ENCODE measurements around the gene PCDHB7. TPM values are rescaled to one million over a fixed set of nuclear protein-coding genes. Genes with fewer than 3 reads are reported as not detected.
"Not testable (repeated sequence)": the region's sequence is repeated elsewhere in the genome, so short reads cannot be mapped to it uniquely, and the experiment has no call there.

Gene PCDHB7
- total RNA-seq, result 0.68 and 0.74 TPM in 2 replicates

DNA sequence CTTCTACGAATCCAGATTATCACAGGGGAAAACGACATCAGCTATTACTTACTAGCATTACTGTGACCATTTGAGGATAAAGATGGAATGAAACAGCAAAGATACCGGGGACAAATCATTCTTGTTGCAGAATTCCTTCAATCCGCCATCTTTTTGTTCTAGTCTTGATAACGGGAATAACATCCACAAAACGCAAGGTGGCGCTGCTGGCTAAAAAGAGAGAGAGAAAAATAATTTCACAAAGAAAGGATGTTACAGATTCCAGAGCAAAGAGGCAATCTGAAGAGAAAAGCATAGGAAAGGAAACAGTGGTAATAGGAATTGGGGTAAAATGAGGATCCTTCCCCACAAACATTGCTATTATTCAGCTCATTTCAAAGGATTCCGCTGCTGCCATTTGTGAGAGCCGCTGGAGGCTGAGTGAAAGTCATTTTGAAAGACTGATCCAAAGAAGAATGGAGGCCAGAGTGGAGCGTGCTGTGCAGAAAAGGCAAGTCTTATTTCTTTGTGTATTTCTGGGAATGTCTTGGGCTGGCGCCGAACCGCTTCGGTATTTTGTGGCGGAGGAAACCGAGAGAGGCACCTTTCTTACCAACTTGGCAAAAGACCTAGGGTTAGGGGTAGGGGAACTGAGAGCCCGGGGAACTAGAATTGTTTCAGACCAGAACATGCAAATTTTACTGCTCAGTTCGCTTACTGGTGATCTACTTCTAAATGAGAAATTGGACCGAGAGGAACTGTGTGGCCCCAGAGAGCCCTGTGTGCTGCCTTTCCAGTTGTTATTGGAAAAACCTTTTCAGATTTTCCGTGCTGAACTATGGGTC is at the start of gene PCDHB7:
Gene PCDHB7 (plus strand): TSS at position 264 of the 824 bp plus-strand sequence. CDS start 192 bp downstream, at position 456.
- DNase-seq, result peak; percentile 43

- not testable (repeated sequence) for DNase-seq
These were observed 48.9 kb upstream of the PCDHB7 start for GRCh38 chr5:141123396-141124135.

GRCh38 chr5:141127305-141127704 is 45.1 kb upstream of the PCDHB7 start:
- no peak for DNase-seq

DNA sequence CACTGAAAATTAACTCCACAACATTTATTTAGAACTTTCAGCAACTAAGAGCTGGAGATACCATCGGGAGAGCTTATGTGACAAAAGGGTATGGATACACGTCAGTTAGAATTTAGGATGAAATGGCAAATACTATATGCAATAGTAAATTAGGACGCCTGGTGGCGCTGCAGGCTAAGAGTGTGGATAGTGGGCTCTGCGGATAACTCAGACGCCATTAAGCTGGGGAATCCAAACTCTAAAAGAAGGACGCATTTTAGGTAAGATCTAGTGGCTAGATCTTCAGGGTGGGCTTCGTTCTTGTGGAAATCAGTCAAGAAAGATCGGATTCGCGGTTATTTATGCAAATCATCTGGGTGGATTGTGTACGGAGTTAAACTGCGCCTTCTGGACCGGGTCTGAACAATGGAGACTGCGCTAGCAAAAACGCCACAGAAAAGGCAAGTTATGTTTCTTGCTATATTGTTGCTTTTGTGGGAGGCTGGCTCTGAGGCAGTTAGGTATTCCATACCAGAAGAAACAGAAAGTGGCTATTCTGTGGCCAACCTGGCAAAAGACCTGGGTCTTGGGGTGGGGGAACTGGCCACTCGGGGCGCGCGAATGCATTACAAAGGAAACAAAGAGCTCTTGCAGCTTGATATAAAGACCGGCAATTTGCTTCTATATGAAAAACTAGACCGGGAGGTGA is 37.3 kb upstream of the PCDHB7 start, which contains the start of gene PCDHB5:
Gene PCDHB5 (plus strand): TSS at position 177 of the 688 bp plus-strand sequence. CDS start 229 bp downstream, at position 406.
- DNase-seq, result peak; percentile 48

GRCh38 chr5:141135718-141136266 is 36.7 kb upstream of the PCDHB7 start:
- no peak for DNase-seq

GRCh38 chr5:141137346-141137745 is 35.1 kb upstream of the PCDHB7 start:
- not testable (repeated sequence) for DNase-seq

DNA sequence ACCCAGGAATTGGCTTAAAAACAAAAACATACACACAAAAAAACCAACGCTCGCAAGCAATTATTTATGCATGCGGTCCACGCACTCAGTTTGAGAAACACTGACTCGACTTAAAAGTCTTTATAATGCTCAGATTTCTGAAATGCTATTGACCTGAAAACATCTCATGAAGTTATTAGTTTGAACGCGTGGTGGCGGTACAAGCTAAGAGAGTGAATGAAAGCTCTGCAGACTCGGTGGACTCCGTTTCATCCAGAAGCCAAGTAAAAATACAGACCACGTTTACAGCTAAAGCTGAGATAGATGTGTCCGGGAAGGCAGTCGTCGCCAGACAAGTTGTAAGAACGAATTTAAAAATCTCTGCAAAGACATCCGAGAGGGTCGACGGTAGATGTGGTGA is 22.6 kb upstream of the PCDHB7 start, which contains the start of gene PCDHB6:
Gene PCDHB6 (plus strand): TSS at position 246 of the 400 bp plus-strand sequence. CDS start 201 bp downstream, outside the sequence.
- peak; percentile 46 for DNase-seq

GRCh38 chr5:141150224-141150992 is 22.0 kb upstream of the PCDHB7 start:
- DNase-seq, result no peak

- DNase-seq, result no peak
These were observed 21.5 kb upstream of the PCDHB7 start for GRCh38 chr5:141150993-141151325.

- DNase-seq, result not testable (repeated sequence)
These were observed 20.8 kb upstream of the PCDHB7 start for GRCh38 chr5:141151632-141152031.

DNA sequence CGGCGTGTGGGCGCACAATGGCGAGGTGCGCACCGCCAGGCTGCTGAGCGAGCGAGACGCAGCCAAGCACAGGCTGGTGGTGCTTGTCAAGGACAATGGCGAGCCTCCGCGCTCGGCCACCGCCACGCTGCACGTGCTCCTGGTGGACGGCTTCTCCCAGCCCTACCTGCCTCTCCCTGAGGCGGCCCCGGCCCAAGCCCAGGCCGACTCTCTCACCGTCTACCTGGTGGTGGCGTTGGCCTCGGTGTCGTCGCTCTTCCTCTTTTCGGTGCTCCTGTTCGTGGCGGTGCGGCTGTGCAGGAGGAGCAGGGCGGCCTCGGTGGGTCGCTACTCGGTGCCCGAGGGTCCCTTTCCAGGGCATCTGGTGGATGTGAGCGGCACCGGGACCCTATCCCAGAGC is 20.3 kb upstream of the PCDHB7 start:
- not testable (repeated sequence) for DNase-seq

- no peak for DNase-seq
These were observed 16.7 kb upstream of the PCDHB7 start for GRCh38 chr5:141155540-141156374.

- DNase-seq, result not testable (repeated sequence)
These were observed 15.1 kb upstream of the PCDHB7 start for GRCh38 chr5:141157356-141157755.

- not testable (repeated sequence) for DNase-seq
These were observed 14.5 kb upstream of the PCDHB7 start for GRCh38 chr5:141157901-141158300.

GRCh38 chr5:141174291-141175104 is 2.1 kb downstream of the PCDHB7 start:
- not testable (repeated sequence) for DNase-seq

GRCh38 chr5:141175933-141176332 is 3.5 kb downstream of the PCDHB7 start:
- DNase-seq, result no peak

DNA sequence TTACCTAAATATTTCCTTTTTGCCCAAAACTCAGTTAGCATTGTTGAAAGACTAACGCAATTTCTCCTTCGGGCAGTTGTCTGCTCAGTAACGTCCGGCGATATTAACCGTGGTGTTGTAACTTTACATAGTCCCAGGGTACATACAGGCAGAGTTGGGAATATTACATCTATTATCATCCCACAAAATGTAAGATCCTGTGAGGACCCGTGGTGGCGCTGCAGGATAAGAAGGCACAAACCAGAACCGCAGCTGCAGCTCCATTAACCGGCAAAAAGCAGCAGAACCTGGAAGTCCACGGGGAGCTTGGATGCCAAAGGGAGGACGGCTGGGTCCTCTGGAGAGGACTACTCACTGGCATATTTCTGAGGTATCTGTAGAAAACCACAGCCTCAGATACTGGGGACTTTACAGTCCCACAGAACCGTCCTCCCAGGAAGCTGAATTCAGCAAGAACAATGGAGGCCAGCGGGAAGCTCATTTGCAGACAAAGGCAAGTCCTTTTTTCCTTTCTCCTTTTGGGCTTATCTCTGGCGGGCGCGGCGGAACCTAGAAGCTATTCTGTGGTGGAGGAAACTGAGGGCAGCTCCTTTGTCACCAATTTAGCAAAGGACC is 5.2 kb downstream of the PCDHB7 start, which contains the start of gene PCDHB8:
Gene PCDHB8 (plus strand): TSS at position 214 of the 615 bp plus-strand sequence. CDS start 245 bp downstream, at position 459.
- peak; percentile 3 for DNase-seq

DNA sequence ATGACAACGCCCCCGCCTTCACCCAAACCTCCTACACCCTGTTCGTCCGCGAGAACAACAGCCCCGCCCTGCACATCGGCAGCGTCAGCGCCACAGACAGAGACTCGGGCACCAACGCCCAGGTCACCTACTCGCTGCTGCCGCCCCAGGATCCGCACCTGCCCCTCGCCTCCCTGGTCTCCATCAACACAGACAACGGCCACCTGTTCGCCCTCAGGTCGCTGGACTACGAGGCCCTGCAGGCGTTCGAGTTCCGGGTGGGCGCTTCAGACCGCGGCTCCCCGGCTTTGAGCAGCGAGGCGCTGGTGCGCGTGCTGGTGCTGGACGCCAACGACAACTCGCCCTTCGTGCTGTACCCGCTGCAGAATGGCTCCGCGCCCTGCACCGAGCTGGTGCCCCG is 6.9 kb downstream of the PCDHB7 start:
- DNase-seq, result not testable (repeated sequence)

- DNase-seq, result not testable (repeated sequence)
These were observed 7.4 kb downstream of the PCDHB7 start for GRCh38 chr5:141179876-141180275.
